Activated CD4-positive, alpha-beta memory T cell treated with anti-CD3 and anti-CD28 coated beads for 36 hours (primary cell): ENCODE measurements around the gene ADGRE3. TPM values are rescaled to one million over a fixed set of nuclear protein-coding genes. Genes with fewer than 3 reads are reported as not detected.

Experiments used
- CTCF ChIA-PET: fragments of 350-600 bp; sonication (Branson Sonifier 250); formaldehyde crosslinking; loops from one replicate; lab custom pipeline; 2021; ENCODE audit warnings: antibody characterized with exemption, inconsistent platforms; lab: Charles Lee
- POLR2A ChIA-PET: fragments of 350-600 bp; sonication (Branson Sonifier 250); formaldehyde crosslinking; loops from one replicate; lab custom pipeline; 2021; ENCODE audit warnings: antibody characterized with exemption; lab: Charles Lee
- DNase-seq: peaks from one replicate; pipeline ENCODE4 v3.0.0-alpha.2; 2020
- H3K27ac Mint-ChIP-seq: one replicate; pipeline ENCODE4 v1.8.0; 2021; ENCODE audit warnings: mixed read lengths
- H3K27me3 Mint-ChIP-seq: one replicate; pipeline ENCODE4 v1.8.0; 2021; ENCODE audit warnings: mixed read lengths
- H3K36me3 Mint-ChIP-seq: one replicate; pipeline ENCODE4 v1.8.0; 2021; ENCODE audit warnings: mixed read lengths
- H3K4me1 Mint-ChIP-seq: one replicate; pipeline ENCODE4 v1.8.0; 2021; ENCODE audit warnings: low read depth, mixed read lengths
- H3K4me3 Mint-ChIP-seq: one replicate; pipeline ENCODE4 v1.8.0; 2021; ENCODE audit warnings: mild to moderate bottlenecking, mixed read lengths
- H3K9me3 Mint-ChIP-seq: one replicate; pipeline ENCODE4 v1.8.0; 2021; ENCODE audit warnings: mixed read lengths
- intact Hi-C: fragments of 100-400 bp; cut with micrococcal nuclease; formaldehyde crosslinking; loops from one replicate; pipeline ENCODE4 v1.15.1; 2023
- total RNA-seq, 2 experiments: library from RNA; stranded (reverse); gene quantifications; one replicate each; pipeline ENCODE4 v1.2.3, GENCODE V29; 2021

ADGRE3 gene
- total RNA-seq, 2 experiments from 2014 or later: not detected

DNA sequence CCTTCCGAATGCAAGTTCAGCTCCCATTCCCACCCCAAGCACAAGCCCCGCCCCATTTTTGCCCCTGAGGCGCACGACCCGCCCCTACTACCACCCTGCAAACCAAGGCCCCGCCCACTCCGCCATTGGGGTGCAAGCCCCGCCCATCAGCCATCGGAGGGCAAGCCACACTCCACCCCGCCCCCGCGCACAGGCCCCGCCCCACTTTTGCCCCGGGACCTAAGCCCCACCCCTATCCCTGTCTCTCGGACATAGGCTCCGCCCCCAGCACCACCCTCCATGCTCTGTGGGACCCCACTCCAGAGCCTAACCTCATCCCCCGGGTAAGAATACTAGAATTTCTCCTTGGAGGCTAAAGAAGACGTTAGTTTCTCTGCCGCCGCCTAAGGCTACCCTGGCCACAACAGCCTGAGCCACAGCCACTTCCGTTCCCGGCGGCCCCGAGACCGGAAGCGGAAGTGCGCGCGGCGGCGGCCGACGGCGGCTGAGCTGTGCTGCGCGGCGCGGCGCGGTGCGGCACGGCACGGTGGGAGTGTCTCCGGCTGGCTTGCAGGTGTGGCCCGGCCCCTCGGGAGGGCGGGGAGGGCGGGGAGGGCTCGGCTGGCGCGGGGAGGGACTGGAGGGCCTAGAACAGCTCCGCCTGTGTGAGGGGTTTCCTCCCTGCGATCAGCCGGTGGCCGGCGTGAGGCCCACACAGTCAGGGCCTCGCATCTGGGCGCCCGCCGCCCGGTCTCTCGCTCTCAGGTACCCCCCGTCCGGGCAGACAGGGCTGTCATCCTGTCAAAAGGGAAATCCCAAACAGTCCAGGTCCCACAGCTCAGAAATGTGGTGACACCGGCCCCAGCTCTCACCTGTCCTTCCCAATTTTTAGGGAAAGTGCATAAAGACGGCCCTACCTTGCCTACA lies 15.2 kb upstream of the ADGRE3 start, which contains the start of gene ZNF333:
ZNF333 (plus strand) TSS at position 451 of the 906 bp plus-strand sequence. CDS start 3,444 bp downstream, outside the sequence.
- POLR2A ChIA-PET: interaction anchor here (0.7 to 1.8 kb wide), 5 partner anchors 58 to 172 kb away, joined by 3 to 5 read pairs (median 4); partner anchors contain the start of genes DNAJB1 and NDUFB7

DNA sequence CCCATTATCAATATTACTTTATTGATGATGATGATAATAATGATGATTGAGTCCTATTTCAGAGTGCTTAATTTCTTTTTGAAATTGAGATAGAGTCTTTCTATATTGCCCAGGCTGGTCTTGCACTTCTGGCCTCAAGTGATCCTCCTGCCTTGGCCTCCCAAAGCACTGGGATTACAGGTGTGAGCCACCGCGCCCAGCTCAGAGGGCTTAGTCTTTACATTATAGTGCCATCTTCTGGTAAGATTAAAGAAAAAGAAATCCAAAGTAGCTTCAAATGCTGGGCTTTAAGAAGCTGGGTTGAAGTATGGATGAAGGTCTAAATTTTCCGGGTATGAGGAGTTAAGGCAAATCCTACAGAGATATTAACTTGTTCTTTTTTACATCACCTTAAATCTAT lies 11.8 kb upstream of the ADGRE3 start:
- POLR2A ChIA-PET: interaction anchor here (1.5 kb wide), 1 partner anchor 112 kb away, joined by 12 read pairs; no protein-coding TSS in a partner anchor

More for the DNA sequence above, 15.2 kb upstream of the ADGRE3 start, which contains the start of gene ZNF333:
- CTCF ChIA-PET: interaction anchor here (1.5 to 12.0 kb wide), 3 partner anchors 96 to 133 kb away, joined by 4 to 565 read pairs (median 27); partner anchors contain the start of gene NDUFB7
- H3K27me3 Mint-ChIP-seq: no peaks in the 10 kb centered on the region
- peaks cover 20% of the 10 kb centered on the region for H3K4me1 Mint-ChIP-seq
- peak within 1 kb of the TSS; percentile 97 for H3K27ac Mint-ChIP-seq
- peak within 1 kb of the TSS; percentile 83 for H3K4me3 Mint-ChIP-seq
- DNase-seq: peak; percentile 100
- intact Hi-C loops: loop anchor here (1.0 kb wide), 1 partner anchor 118 kb away; the partner anchor contains the start of gene NDUFB7
- H3K36me3 Mint-ChIP-seq: peaks cover 2% of the 10 kb centered on the region
- H3K9me3 Mint-ChIP-seq: no peaks in the 10 kb centered on the region

DNA sequence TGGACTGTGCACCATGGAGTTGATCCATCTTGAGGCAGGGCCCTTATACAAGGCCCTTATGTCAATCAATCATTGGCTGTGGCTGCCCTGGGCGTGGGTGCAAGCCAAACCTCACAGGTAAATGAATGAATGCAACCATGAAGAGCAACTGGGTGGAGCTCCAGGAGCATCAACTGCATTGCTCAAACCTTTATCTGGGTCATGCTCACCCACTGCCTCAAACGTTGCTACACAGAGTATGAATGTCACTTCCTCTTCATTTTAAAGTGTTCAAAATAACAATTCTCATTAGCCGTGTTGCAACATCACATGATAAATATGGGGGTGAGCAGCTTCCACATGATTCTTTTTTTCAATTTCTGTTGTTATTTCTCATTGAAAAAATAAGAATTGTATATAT lies 8.8 kb upstream of the ADGRE3 start:
- peak; percentile 12 for DNase-seq
- Mint-ChIP-seq H3K4me1 (no peaks in the 10 kb centered on the region), H3K36me3 (no peaks in the 10 kb centered on the region), H3K9me3 (no peaks in the 10 kb centered on the region), H3K4me3 (no peak overlapping the region), H3K27me3 (no peaks in the 10 kb centered on the region), H3K27ac (no peak overlapping the region)
- ChIA-PET CTCF (interaction anchor here (12.0 kb wide), 1 partner anchor 107 kb away, joined by 565 read pairs; the partner anchor contains the start of gene NDUFB7), POLR2A (no interaction called here)
- intact Hi-C loops: no loop called here

More for the DNA sequence above, 11.8 kb upstream of the ADGRE3 start:
- no peaks in the 10 kb centered on the region for H3K27me3 Mint-ChIP-seq
- no peaks in the 10 kb centered on the region for H3K9me3 Mint-ChIP-seq
- no peak overlapping the region for H3K27ac Mint-ChIP-seq
- intact Hi-C loops: loop anchor here (1.0 kb wide), 1 partner anchor 112 kb away; no protein-coding TSS in a partner anchor
- peak; percentile 43 for DNase-seq
- H3K36me3 Mint-ChIP-seq: no peaks in the 10 kb centered on the region
- no peak overlapping the region for H3K4me3 Mint-ChIP-seq
- peaks cover 14% of the 10 kb centered on the region for H3K4me1 Mint-ChIP-seq
- CTCF ChIA-PET: interaction anchor here (0.6 to 12.0 kb wide), 22 partner anchors 9 to 206 kb away, joined by 3 to 565 read pairs (median 4); partner anchors contain the start of genes CLEC17A and NDUFB7

- Mint-ChIP-seq H3K27ac (no peak overlapping the region), H3K4me3 (no peak overlapping the region), H3K9me3 (no peaks in the 10 kb centered on the region), H3K27me3 (no peaks in the 10 kb centered on the region), H3K4me1 (no peaks in the 10 kb centered on the region), H3K36me3 (no peaks in the 10 kb centered on the region)
- intact Hi-C loops: no loop called here
- CTCF ChIA-PET: interaction anchor here (2.3 to 12.0 kb wide), 2 partner anchors 106 to 108 kb away, joined by 8 to 565 read pairs; partner anchors contain the start of gene NDUFB7
- POLR2A ChIA-PET: no interaction called here
- no peak for DNase-seq
These were observed 7.4 kb upstream of the ADGRE3 start for GRCh38 chr19:14682084-14682483.

GRCh38 chr19:14678199-14678598 lies 3.6 kb upstream of the ADGRE3 start:
- no peak for DNase-seq
- CTCF ChIA-PET: interaction anchor here (2.1 kb wide), 1 partner anchor 104 kb away, joined by 6 read pairs; no protein-coding TSS in a partner anchor
- intact Hi-C loops: no loop called here
- no peaks in the 10 kb centered on the region for H3K9me3 Mint-ChIP-seq
- peaks cover 4% of the 10 kb centered on the region for H3K4me1 Mint-ChIP-seq
- no peak overlapping the region for H3K4me3 Mint-ChIP-seq
- POLR2A ChIA-PET: no interaction called here
- no peak overlapping the region for H3K27ac Mint-ChIP-seq
- no peaks in the 10 kb centered on the region for H3K36me3 Mint-ChIP-seq
- peaks cover 7% of the 10 kb centered on the region for H3K27me3 Mint-ChIP-seq

DNA sequence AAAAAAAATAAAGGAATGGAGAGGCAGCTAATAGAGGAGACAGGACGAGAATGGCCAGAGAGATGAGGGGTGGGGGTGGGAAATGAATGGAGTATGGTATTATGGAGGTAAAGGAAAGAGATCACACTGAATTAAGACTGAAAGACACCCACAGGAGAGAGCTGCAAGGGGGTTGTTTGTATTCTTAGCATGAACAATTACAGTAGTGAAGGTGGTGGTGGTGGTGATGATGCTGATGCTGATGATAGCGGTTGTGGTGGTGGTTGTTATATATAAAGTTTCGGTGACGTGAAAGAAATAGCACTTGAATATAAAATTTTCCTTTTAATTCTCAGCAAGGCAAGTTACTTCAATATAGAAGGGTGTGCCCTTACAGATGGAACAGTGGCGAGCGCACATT lies 2.8 kb upstream of the ADGRE3 start:
- H3K4me1 Mint-ChIP-seq: peaks cover 4% of the 10 kb centered on the region
- H3K4me3 Mint-ChIP-seq: no peak overlapping the region
- H3K27ac Mint-ChIP-seq: no peak overlapping the region
- CTCF ChIA-PET: interaction anchor here (0.9 to 2.1 kb wide), 3 partner anchors 9 to 104 kb away, joined by 3 to 6 read pairs (median 6); no protein-coding TSS in a partner anchor
- no peaks in the 10 kb centered on the region for H3K9me3 Mint-ChIP-seq
- peak; percentile 40 for DNase-seq
- POLR2A ChIA-PET: no interaction called here
- intact Hi-C loops: no loop called here
- no peaks in the 10 kb centered on the region for H3K36me3 Mint-ChIP-seq
- H3K27me3 Mint-ChIP-seq: peaks cover 11% of the 10 kb centered on the region

DNA sequence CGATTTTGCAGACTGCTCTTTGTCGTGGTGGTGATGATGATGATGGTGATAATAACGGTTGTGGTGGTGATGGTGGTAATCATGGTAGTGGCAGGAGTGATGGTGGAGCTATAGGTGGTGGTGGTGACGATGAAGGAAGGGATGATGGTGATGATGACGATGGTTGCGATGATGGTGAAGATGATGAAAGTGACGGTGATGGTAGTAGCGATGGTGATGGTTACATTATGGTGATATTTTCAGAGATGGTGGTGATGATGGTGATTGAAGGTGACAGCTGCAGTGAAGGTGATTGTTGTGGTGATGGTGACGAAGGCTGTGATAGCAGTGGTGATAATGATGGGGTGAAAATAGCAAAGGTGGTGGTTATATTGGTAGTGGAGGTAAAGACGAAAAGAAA lies 2.1 kb upstream of the ADGRE3 start:
- intact Hi-C loops: no loop called here
- CTCF ChIA-PET: interaction anchor here (0.9 to 2.1 kb wide), 3 partner anchors 10 to 103 kb away, joined by 3 to 6 read pairs (median 6); no protein-coding TSS in a partner anchor
- peaks cover 11% of the 10 kb centered on the region for H3K27me3 Mint-ChIP-seq

GRCh38 chr19:14673088-14673487 lies 1.6 kb downstream of the ADGRE3 start:
- POLR2A ChIA-PET: no interaction called here

More for the DNA sequence above, 2.1 kb upstream of the ADGRE3 start:
- H3K9me3 Mint-ChIP-seq: no peaks in the 10 kb centered on the region
- H3K4me3 Mint-ChIP-seq: no peak overlapping the region
- peaks cover 6% of the 10 kb centered on the region for H3K4me1 Mint-ChIP-seq
- no peaks in the 10 kb centered on the region for H3K36me3 Mint-ChIP-seq
- DNase-seq: no peak
- H3K27ac Mint-ChIP-seq: no peak overlapping the region
- POLR2A ChIA-PET: no interaction called here

GRCh38 chr19:14672188-14672872 lies 2.3 kb downstream of the ADGRE3 start:
- no peak for DNase-seq
- peaks cover 15% of the 10 kb centered on the region for H3K27me3 Mint-ChIP-seq
- no peak overlapping the region for H3K27ac Mint-ChIP-seq
- CTCF ChIA-PET: interaction anchor here (0.6 to 4.4 kb wide), 4 partner anchors 13 to 829 kb away, joined by 3 to 24 read pairs (median 5); no protein-coding TSS in a partner anchor
- H3K36me3 Mint-ChIP-seq: peaks cover 8% of the 10 kb centered on the region
- H3K4me3 Mint-ChIP-seq: no peak overlapping the region
- POLR2A ChIA-PET: no interaction called here
- peaks cover 20% of the 10 kb centered on the region for H3K4me1 Mint-ChIP-seq
- intact Hi-C loops: no loop called here
- peaks cover 12% of the 10 kb centered on the region for H3K9me3 Mint-ChIP-seq

More at GRCh38 chr19:14673088-14673487, 1.6 kb downstream of the ADGRE3 start:
- no peak for DNase-seq
- H3K9me3 Mint-ChIP-seq: peaks cover 12% of the 10 kb centered on the region
- peaks cover 8% of the 10 kb centered on the region for H3K36me3 Mint-ChIP-seq
- no peak overlapping the region for H3K27ac Mint-ChIP-seq
- peaks cover 16% of the 10 kb centered on the region for H3K4me1 Mint-ChIP-seq
- CTCF ChIA-PET: interaction anchor here (4.4 kb wide), 1 partner anchor 13 kb away, joined by 24 read pairs; no protein-coding TSS in a partner anchor
- no peak overlapping the region for H3K4me3 Mint-ChIP-seq
- H3K27me3 Mint-ChIP-seq: peaks cover 15% of the 10 kb centered on the region
- intact Hi-C loops: no loop called here

DNA sequence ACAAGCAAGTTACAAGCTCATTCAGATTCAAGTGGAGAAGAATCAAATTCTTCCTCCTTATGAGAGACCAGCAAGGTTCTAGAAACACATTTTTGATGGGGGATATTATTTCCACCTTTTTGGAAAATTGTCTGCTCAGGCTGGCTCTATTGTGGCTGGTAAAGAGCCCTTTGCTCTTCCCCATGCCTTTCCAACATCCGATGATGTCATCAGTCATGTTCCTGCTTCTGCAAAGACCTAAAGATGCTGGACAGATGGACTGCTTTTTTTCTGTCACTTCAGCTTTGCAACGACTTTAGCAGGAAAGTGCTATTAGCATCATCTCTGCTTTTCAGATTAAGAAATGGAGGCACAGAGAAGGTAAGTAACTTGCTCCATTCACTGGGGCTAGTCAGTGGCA lies 4.2 kb downstream of the ADGRE3 start:
- ChIA-PET POLR2A (no interaction called here), CTCF (interaction anchor here (1.1 to 4.4 kb wide), 2 partner anchors 15 to 114 kb away, joined by 3 to 24 read pairs; no protein-coding TSS in a partner anchor)
- H3K4me3 Mint-ChIP-seq: no peak overlapping the region
- DNase-seq: no peak
- intact Hi-C loops: no loop called here
- no peak overlapping the region for H3K27ac Mint-ChIP-seq
- peaks cover 12% of the 10 kb centered on the region for H3K9me3 Mint-ChIP-seq
- peaks cover 18% of the 10 kb centered on the region for H3K27me3 Mint-ChIP-seq
- peaks cover 20% of the 10 kb centered on the region for H3K4me1 Mint-ChIP-seq
- peaks cover 8% of the 10 kb centered on the region for H3K36me3 Mint-ChIP-seq

- no peak for DNase-seq
- CTCF ChIA-PET: interaction anchor here (1.1 to 4.4 kb wide), 2 partner anchors 16 to 113 kb away, joined by 3 to 24 read pairs; no protein-coding TSS in a partner anchor
These were observed 4.7 kb downstream of the ADGRE3 start for GRCh38 chr19:14669940-14670339.

More at GRCh38 chr19:14669940-14670339, 4.7 kb downstream of the ADGRE3 start:
- POLR2A ChIA-PET: no interaction called here
- peaks cover 20% of the 10 kb centered on the region for H3K4me1 Mint-ChIP-seq
- no peak overlapping the region for H3K27ac Mint-ChIP-seq
- H3K4me3 Mint-ChIP-seq: no peak overlapping the region
- intact Hi-C loops: no loop called here
- H3K36me3 Mint-ChIP-seq: peaks cover 8% of the 10 kb centered on the region
- peaks cover 12% of the 10 kb centered on the region for H3K9me3 Mint-ChIP-seq
- H3K27me3 Mint-ChIP-seq: peaks cover 17% of the 10 kb centered on the region
